ENCODE data around the gene INS.

GRCh38 chr11:2202071-2202899 lies 41.3 kb upstream of the INS start:
- no peak for TF ChIP-seq CAMTA2 (CRISPR knock-in tag; IDR thresholded peaks at IDR 0.05; ENCODE audit: borderline replicate concordance)
- TF ChIP-seq FOXA1 (IDR thresholded peaks at IDR 0.05) = no peak
- no peak for TF ChIP-seq FOXA1 (CRISPR knock-in tag; IDR thresholded peaks at IDR 0.05)
- no peak for TF ChIP-seq SP5 (CRISPR knock-in tag; IDR thresholded peaks at IDR 0.05; ENCODE audit: borderline replicate concordance, low read depth)
- TF ChIP-seq SRF (IDR thresholded peaks at IDR 0.05; ENCODE audit: low read depth, low read length) = no peak
- TF ChIP-seq ZNF670 (CRISPR knock-in tag; IDR thresholded peaks at IDR 0.05; ENCODE audit: borderline replicate concordance) = no peak
- no peak for TF ChIP-seq FOXM1 (CRISPR knock-in tag; IDR thresholded peaks at IDR 0.05)
- no peak for TF ChIP-seq ZNF557 (CRISPR knock-in tag; IDR thresholded peaks at IDR 0.05)
- TF ChIP-seq EZH2 (conservative IDR thresholded peaks at IDR 0.05; ENCODE audit: low read depth, low read length) = no peak
- no peak for TF ChIP-seq HOXA7 (CRISPR knock-in tag; IDR thresholded peaks at IDR 0.05)
- TF ChIP-seq, protein P1, sequence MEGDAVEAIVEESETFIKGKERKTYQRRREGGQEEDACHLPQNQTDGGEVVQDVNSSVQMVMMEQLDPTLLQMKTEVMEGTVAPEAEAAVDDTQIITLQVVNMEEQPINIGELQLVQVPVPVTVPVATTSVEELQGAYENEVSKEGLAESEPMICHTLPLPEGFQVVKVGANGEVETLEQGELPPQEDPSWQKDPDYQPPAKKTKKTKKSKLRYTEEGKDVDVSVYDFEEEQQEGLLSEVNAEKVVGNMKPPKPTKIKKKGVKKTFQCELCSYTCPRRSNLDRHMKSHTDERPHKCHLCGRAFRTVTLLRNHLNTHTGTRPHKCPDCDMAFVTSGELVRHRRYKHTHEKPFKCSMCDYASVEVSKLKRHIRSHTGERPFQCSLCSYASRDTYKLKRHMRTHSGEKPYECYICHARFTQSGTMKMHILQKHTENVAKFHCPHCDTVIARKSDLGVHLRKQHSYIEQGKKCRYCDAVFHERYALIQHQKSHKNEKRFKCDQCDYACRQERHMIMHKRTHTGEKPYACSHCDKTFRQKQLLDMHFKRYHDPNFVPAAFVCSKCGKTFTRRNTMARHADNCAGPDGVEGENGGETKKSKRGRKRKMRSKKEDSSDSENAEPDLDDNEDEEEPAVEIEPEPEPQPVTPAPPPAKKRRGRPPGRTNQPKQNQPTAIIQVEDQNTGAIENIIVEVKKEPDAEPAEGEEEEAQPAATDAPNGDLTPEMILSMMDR (CRISPR knock-in tag; IDR thresholded peaks at IDR 0.05) = no peak

Measured in HepG2 (cell line).